ENCODE data around the gene MRPL43.

Gene MRPL43

GRCh38 chr10:100962351-100963080 lies 24.8 kb downstream of the MRPL43 start:
- no peak for DNase-seq

DNA sequence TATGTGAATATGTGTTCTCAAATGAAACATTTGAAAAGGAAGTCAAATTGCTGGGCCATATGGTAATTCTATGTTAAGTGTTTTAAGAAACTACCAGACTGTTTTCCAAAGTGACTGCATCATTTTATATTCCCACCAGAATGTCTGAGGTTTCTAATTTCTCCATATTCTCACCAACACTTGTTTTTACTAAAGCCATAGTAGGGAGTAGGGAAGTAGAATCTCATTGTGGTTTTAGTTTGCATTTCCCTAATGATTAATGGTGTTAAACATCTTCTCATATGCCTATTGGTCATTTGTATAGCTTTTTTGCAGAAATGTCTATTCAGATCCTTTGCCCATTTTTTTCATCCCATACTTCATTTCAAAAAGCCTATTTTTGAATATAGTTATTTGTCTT lies 27.0 kb downstream of the MRPL43 start:
- DNase-seq: no peak

GRCh38 chr10:100948916-100949315 lies 38.4 kb downstream of the MRPL43 start:
- DNase-seq: no peak

GRCh38 chr10:100945754-100946153 lies 41.5 kb downstream of the MRPL43 start:
- no peak for DNase-seq

- no peak for DNase-seq
These were observed 43.8 kb downstream of the MRPL43 start for GRCh38 chr10:100943508-100943907.

DNA sequence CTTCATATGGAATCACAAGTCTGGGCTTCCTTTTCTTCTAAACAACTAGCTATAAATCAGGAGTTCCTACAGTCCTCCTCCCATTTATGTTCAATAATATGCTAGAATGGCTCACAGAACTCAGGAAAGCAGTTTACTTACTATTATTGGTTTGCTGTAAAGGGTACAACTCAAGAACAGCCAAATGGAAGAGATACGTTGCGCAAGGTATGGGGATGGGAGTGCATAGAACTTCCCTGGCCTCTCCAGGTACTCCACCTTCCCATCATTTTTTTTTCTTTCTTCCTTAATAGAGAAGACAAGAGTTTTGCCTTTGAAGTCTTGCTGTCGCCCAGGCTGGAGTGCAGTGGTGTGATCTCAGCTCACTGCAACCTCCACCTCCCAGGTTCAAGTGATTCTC lies 45.1 kb downstream of the MRPL43 start:
- DNase-seq: no peak

GRCh38 chr10:100939763-100940344 lies 47.4 kb downstream of the MRPL43 start:
- DNase-seq: no peak

Data from activated CD4-positive, alpha-beta T cell treated with anti-CD3 and anti-CD28 coated beads for 48 hours (primary cell).